ENCODE data around the gene SCYL3. TPM values are rescaled to one million over a fixed set of nuclear protein-coding genes. Genes with fewer than 3 reads are reported as not detected.

Gene SCYL3
- total and polyA plus RNA-seq, 2 of the 13 experiments (the other 11 are each of a cell fraction or from before 2014, with no cell fraction given): 3.3 to 4.9 TPM

- POLR2A ChIA-PET: no interaction called here
- TF ChIP-seq, protein P1, sequence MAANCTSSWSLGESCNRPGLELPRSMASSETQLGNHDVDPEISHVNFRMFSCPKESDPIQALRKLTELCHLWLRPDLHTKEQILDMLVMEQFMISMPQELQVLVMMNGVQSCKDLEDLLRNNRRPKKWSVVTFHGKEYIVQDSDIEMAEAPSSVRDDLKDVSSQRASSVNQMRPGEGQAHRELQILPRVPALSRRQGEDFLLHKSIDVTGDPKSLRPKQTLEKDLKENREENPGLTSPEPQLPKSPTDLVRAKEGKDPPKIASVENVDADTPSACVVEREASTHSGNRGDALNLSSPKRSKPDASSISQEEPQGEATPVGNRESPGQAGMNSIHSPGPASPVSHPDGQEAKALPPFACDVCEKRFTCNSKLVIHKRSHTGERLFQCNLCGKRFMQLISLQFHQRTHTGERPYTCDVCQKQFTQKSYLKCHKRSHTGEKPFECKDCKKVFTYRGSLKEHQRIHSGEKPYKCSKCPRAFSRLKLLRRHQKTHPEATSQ (CRISPR knock-in tag; IDR thresholded peaks at IDR 0.05; ENCODE audit: borderline replicate concordance): no peak
- no peak for TF ChIP-seq SOX6 (IDR thresholded peaks at IDR 0.05)
- TF ChIP-seq SOX6 (CRISPR knock-in tag; IDR thresholded peaks at IDR 0.05): no peak
- TF ChIP-seq WIZ (CRISPR knock-in tag; IDR thresholded peaks at IDR 0.05): no peak
- no peak for TF ChIP-seq ZNF362 (CRISPR knock-in tag; IDR thresholded peaks at IDR 0.05; ENCODE audit: borderline replicate concordance)
- TF ChIP-seq GLI4 (CRISPR knock-in tag; IDR thresholded peaks at IDR 0.05; ENCODE audit: borderline replicate concordance): no peak
- no peak for TF ChIP-seq KMT2A (CRISPR knock-in tag; IDR thresholded peaks at IDR 0.05)
- no peak for TF ChIP-seq ZNF337 (CRISPR knock-in tag; IDR thresholded peaks at IDR 0.05; ENCODE audit: borderline replicate concordance, low read depth)
Observed at GRCh38 chr1:169886422-169886821, 7.3 kb downstream of the SCYL3 start.

More at GRCh38 chr1:169886422-169886821, 7.3 kb downstream of the SCYL3 start:
- peaks cover 8% of the 10 kb centered on the region for H3K79me2 ChIP-seq (ENCODE audit: insufficient read depth, low read length)
- H3K9me3 ChIP-seq (ENCODE audit: low read length): no peaks in the 10 kb centered on the region
- no peaks in the 10 kb centered on the region for H3K27me3 ChIP-seq (ENCODE audit: control insufficient read depth in 1 of 2, insufficient read depth in 2 of 2, low read length in 2 of 2)
- H4K20me1 ChIP-seq (ENCODE audit: insufficient read depth, low read length): no peaks in the 10 kb centered on the region
- peaks cover 1 to 13% of the 10 kb centered on the region in 2 experiments; a peak in 3 of 5 replicates for H3K36me3 ChIP-seq (replicated peaks in 1 of 2; ENCODE audit: control insufficient read depth in 1 of 2, insufficient read depth in 2 of 2, low read length in 2 of 2)
- H3K4me3 ChIP-seq (replicated peaks in 1 of 3; ENCODE audit: insufficient read depth in 1 of 3, low read depth in 2 of 3, low read length in 3 of 3): no peak overlapping the region
- no peak overlapping the region for H3K9ac ChIP-seq (ENCODE audit: insufficient read depth, low read depth, low read length)
- no peak overlapping the region for H3K4me2 ChIP-seq (ENCODE audit: low read depth, low read length)
- no TSS peak for BruUV-seq (replicated peaks)
- 89% methylated on average over 1 of the region's 1 CpG for WGBS (ENCODE audit: low lambda C conversion rate)
- no peak for DNase-seq (ENCODE audit: low spot score)
- peaks cover 11% of the 10 kb centered on the region for H3K4me1 ChIP-seq (ENCODE audit: insufficient read depth, low read length)
- ATAC-seq: no peak
- H2AFZ ChIP-seq (ENCODE audit: low read length): no peak overlapping the region
- intact Hi-C loops (cut with micrococcal nuclease; ENCODE audit: unreplicated experiment) (no loop called here), in situ Hi-C loops (cut with HindIII; ENCODE audit: extremely low pct_ligation_motif_present, low pct_unique_long_range_greater_than_20kb) (no loop called here)
- no peak for FAIRE-seq
- no peak overlapping the region for H3K27ac ChIP-seq (ENCODE audit: extremely low read length, insufficient read depth, low read length)
- CTCF ChIA-PET (ENCODE audit: low intra/inter-chr PET ratio, low total read pairs): no interaction called here

All from HepG2 (cell line).